ENCODE data around the gene OPCML. TPM values are rescaled to one million over a fixed set of nuclear protein-coding genes. Genes with fewer than 3 reads are reported as not detected.

The OPCML gene
- total RNA-seq, 2 donors from 2014 or later: 0.04 TPM; not detected in 1

DNA sequence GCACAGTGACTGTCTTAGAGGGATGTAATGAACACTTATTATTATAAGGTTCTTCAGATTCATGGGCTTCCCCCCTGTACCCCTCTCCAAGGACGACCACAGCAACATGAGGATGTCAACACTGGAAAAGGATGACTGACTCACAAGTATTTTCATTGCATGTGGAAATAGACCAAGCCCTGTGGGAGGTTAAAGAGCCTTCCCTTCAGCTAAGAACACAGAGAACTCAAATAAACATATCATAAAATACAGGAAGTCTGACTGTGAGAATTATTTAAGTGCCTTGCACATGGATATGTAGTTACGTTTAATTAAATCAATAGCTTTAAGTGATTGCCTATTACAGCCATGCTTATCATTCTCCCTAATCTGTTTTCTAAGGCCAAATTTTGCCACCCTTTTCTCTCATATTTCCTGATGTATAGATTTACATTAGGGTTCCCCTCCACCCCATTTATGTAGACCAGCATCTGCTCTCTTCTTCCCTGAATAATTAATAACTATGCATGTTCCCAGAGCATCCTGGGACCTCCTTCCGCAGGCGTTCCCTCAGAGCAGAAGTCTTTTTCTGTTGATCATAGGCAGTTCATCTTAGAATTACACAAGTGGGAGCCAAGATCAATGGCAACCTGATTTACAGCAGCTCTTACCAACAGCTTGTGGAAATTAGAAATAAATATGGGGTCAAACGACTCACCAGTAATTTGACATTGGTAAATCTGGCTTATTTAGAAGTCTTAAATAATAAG is 226.9 kb downstream of the OPCML start:
- Histone ChIP-seq H3K27ac (no peak overlapping the region), H3K4me1 (no peaks in the 10 kb centered on the region), H3K9me3 (peaks cover 0 to 3% of the 10 kb centered on the region in 2 donors), H3K27me3 (no peaks in the 10 kb centered on the region), H3K4me3 (no peak overlapping the region), H3K36me3 (no peaks in the 10 kb centered on the region)
- TF ChIP-seq, protein P1, sequence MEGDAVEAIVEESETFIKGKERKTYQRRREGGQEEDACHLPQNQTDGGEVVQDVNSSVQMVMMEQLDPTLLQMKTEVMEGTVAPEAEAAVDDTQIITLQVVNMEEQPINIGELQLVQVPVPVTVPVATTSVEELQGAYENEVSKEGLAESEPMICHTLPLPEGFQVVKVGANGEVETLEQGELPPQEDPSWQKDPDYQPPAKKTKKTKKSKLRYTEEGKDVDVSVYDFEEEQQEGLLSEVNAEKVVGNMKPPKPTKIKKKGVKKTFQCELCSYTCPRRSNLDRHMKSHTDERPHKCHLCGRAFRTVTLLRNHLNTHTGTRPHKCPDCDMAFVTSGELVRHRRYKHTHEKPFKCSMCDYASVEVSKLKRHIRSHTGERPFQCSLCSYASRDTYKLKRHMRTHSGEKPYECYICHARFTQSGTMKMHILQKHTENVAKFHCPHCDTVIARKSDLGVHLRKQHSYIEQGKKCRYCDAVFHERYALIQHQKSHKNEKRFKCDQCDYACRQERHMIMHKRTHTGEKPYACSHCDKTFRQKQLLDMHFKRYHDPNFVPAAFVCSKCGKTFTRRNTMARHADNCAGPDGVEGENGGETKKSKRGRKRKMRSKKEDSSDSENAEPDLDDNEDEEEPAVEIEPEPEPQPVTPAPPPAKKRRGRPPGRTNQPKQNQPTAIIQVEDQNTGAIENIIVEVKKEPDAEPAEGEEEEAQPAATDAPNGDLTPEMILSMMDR (IDR thresholded peaks at IDR 0.05): no peak
- DNase-seq (ENCODE audit: low spot score): no peak

DNA sequence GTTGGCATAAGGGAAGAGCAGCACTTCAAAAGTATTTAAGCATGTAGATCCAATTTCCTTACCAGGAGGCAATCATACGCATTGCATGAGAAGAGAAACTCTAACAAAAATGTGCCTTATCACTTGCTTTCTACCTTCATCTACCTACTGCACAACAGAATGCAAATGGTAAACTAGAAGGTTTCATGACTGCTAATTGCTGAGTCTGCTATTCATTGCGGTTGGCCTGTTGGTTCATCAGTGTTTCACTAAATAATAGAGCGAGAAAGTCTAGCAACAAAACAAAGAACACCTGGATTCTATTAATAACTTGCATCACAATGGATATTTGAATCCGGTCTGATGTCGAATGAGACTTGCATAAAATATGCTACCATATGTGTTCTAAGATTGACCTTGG is 229.0 kb downstream of the OPCML start:
- TF ChIP-seq, protein P1 (IDR thresholded peaks at IDR 0.05): no peak
- DNase-seq (ENCODE audit: low spot score): no peak

DNA sequence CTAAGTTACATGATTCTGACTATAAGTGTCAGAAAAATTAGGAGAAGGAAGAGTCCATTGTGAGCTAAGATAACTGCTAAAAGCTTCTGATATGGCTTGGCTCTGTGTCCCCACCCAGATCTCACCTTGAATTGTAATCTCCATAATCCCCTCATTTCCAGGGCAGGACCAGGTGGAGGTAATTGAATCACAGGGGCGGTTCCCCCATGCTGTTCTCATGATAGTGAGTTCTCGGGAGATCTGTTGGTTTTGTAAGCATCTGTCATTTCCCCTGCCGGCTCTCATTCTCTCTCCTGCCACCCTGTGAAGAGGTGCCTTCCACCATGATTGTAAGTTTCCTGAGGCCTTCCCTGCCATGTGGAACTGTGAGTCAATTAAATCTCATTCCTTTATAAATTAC is 230.2 kb downstream of the OPCML start:
- no peak for DNase-seq (ENCODE audit: low spot score)
- H3K36me3 ChIP-seq: no peaks in the 10 kb centered on the region
- H3K27ac ChIP-seq: no peak overlapping the region
- H3K4me1 ChIP-seq: no peaks in the 10 kb centered on the region
- H3K27me3 ChIP-seq: no peaks in the 10 kb centered on the region
- no peak overlapping the region for H3K4me3 ChIP-seq
- TF ChIP-seq, protein P1 (IDR thresholded peaks at IDR 0.05): no peak
- H3K9me3 ChIP-seq: no peaks in the 10 kb centered on the region

More for the DNA sequence above, 229.0 kb downstream of the OPCML start:
- Histone ChIP-seq H3K9me3 (peaks cover 0 to 3% of the 10 kb centered on the region in 2 donors), H3K27ac (no peak overlapping the region), H3K27me3 (no peaks in the 10 kb centered on the region), H3K4me1 (no peaks in the 10 kb centered on the region), H3K4me3 (no peak overlapping the region), H3K36me3 (no peaks in the 10 kb centered on the region)

DNA sequence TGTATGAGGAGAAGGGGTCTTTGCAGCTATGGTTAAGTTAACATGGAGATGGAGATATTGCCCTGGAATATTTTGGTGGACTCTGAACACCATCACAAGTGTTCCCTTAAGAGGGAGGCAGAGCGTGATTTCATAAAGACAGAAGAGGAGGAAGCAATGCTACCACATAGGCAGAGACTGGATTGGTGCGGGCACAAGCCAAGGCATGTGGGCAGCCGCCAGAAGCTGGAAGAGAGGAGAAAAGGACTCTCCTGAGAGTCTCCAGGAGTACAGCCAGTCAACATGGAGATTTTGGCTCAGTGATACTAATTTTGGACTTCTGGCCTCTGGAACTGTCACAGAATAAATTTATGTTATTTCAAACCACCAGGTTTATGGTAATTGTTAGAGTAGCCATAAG is 231.6 kb downstream of the OPCML start:
- H3K9me3 ChIP-seq: no peaks in the 10 kb centered on the region
- H3K27ac ChIP-seq: no peak overlapping the region
- no peaks in the 10 kb centered on the region for H3K4me1 ChIP-seq
- no peaks in the 10 kb centered on the region for H3K27me3 ChIP-seq
- no peaks in the 10 kb centered on the region for H3K36me3 ChIP-seq
- H3K4me3 ChIP-seq: no peak overlapping the region
- no peak for DNase-seq (ENCODE audit: low spot score)
- TF ChIP-seq, protein P1 (IDR thresholded peaks at IDR 0.05): no peak

DNA sequence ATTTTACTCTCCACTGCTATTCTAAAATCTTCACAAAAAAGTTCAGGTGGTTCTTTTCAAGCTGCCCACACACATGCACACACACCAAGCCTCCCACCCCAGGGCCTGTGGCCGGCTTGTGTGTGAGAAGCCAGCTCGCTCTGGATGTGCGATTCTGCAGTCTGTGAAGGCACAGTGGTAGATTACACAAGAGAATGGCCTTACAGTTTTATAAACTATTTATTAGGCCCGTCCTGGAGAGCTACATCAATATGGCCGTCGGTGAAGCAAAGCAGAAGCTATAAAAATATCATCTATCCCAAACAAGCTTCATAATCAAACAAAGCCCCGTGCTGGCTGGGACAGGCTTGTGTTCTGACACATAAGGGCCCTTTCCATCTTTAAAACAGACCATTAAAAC is 240.5 kb downstream of the OPCML start:
- Histone ChIP-seq H3K9me3 (no peaks in the 10 kb centered on the region), H3K36me3 (no peaks in the 10 kb centered on the region), H3K4me3 (no peak overlapping the region), H3K27me3 (no peaks in the 10 kb centered on the region), H3K27ac (no peak overlapping the region), H3K4me1 (no peaks in the 10 kb centered on the region)
- DNase-seq (ENCODE audit: low spot score): no peak
- TF ChIP-seq, protein P1 (IDR thresholded peaks at IDR 0.05): no peak

DNA sequence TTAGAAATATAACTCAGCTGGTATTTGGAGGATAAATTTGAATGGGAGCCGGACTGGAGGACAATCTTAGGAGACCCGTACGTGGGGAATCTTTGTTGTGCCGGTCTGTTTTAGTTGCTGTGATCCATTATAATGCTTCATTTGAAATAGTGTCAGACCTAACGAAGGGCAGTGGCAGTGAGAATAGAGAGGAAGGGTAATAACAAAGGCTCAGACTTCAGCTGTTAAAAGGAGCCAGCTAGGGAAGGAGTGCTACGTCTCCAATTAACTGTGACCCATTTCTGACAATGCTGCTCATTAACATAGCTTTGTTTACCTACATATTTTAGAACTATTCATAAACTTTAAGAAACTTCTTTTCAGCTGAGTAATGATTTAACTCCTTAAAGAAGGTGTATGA is 246.9 kb downstream of the OPCML start:
- Histone ChIP-seq H3K4me3 (no peak overlapping the region), H3K36me3 (no peaks in the 10 kb centered on the region), H3K9me3 (no peaks in the 10 kb centered on the region), H3K27ac (no peak overlapping the region), H3K27me3 (no peaks in the 10 kb centered on the region), H3K4me1 (no peaks in the 10 kb centered on the region)
- TF ChIP-seq, protein P1 (IDR thresholded peaks at IDR 0.05): no peak
- DNase-seq (ENCODE audit: low spot score): no peak
